ENCODE results near the gene ANGPTL4.
"Not testable (repeated sequence)": the region's sequence is repeated elsewhere in the genome, so short reads cannot be mapped to it uniquely, and the experiment has no call there.

Gene ANGPTL4

GRCh38 chr19:8391198-8392016, 27.5 kb downstream of the ANGPTL4 start:
- DNase-seq, result no peak

GRCh38 chr19:8392017-8392591, 28.1 kb downstream of the ANGPTL4 start:
- DNase-seq, result no peak

DNA sequence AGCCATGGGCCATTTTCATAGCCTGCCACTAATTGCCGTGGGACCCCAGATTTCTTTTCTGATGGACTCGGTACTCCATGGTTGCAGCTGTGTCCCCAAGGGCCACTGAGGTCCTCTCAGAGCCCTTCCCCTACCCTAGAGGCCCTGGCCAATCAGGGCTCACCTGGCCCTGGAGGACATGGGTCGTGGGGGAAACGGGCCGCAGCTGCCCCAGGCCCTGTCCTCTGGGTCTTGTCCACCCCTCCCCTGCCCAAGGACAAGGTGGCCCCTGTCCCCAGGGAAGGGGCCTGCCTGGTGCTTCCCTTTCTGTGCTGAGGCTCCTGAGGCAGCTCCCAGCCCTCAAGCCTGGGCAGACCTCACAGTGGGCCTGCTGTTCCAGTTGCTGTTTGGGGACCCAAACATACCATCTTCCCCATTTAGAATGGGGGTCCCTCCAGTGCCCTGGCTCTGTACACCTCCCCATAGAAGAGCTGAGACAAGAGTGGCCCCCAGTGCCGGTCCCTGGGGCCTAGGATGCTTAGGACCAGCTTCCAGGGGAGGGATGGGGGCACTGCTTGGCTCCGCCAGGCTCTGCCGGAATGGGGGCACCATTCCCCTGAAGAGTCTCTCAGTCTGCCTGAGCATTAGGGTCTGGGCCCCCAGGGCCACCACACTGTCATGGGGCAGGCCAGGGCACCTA, 29.4 kb downstream of the ANGPTL4 start:
- DNase-seq, result no peak

- no peak for DNase-seq
Measured at GRCh38 chr19:8393871-8394250, 29.9 kb downstream of the ANGPTL4 start.

DNA sequence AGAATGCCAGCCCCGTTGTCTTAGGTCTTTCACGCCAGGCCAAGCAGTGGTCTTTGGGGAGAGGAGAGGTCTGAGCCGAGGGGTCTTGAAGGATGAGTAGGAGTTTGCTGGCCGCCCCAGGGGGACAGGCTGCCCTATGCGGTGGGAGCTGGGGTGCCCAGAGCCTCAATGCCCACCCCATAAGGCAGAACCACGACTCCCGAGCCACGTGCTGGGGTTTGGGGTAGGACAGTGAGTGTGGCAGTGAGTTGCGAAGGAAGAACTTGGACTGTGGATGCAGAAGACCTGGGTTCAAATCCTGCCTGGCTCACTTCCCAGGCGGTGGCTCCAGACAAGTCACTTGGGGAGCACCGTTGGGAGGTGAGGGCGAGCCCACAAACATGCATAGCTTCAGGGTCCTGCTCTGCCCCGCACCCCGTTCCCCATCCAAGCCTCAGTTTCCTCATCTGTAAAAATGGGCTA, 31.7 kb downstream of the ANGPTL4 start:
- DNase-seq, result no peak

- DNase-seq, result no peak
Measured at GRCh38 chr19:8396185-8396562, 32.2 kb downstream of the ANGPTL4 start.

DNA sequence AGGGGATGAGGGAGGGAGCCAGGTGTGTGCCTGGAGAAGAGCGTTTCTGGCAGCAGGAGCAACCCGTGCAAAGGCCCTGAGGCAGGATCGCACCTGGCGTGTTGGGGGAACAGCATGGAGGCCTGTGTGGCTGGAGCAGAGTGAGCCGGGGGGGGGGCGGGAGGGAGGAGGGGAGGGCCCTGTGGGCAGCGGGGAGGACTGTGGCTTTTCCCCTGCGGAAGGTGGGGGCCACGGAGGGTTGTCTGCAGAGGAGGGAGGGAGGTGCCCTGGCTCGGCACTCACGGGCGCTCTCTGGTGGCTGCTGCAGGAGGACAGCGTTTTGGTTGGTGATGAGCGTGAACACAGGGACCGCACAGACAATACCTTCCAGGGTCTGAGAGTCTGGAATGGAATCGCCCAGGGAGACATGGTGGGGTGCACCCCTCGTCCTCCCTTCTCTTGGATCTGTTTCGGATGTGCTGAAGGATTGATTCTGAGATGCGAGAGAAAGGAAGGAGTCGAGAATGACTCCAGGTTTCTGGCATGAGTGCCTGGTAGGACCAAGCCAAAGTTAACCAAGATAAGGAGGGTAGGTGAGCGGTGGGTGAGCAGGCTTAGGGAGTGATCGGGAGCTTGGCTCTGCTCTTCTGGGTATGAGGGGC, 32.7 kb downstream of the ANGPTL4 start:
- DNase-seq, result no peak

GRCh38 chr19:8397271-8397670, 33.3 kb downstream of the ANGPTL4 start:
- DNase-seq, result no peak

GRCh38 chr19:8397746-8398310, 33.9 kb downstream of the ANGPTL4 start:
- no peak for DNase-seq

GRCh38 chr19:8398311-8398771, 34.4 kb downstream of the ANGPTL4 start:
- no peak for DNase-seq

DNA sequence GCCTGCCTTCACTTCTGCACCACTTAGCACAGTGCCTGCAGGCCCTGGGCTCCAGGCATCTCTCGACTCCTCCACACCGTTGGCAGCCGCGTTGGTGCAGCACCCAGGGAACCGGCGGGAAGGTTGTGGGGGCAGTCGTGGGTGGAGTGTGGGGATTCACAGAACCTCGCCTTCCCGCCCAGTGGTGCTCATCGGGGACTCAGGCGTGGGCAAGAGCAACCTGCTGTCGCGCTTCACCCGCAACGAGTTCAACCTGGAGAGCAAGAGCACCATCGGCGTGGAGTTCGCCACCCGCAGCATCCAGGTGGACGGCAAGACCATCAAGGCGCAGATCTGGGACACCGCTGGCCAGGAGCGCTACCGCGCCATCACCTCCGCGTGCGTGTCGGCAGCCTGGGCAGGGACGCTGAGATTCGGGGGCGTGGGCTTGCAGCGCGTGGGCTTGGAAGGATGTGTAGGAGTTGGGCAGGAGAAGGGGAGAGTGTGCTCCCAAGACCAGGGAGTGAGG, 35.8 kb downstream of the ANGPTL4 start:
- DNase-seq, result no peak

GRCh38 chr19:8401981-8402411, 38.0 kb downstream of the ANGPTL4 start:
- no peak for DNase-seq

DNA sequence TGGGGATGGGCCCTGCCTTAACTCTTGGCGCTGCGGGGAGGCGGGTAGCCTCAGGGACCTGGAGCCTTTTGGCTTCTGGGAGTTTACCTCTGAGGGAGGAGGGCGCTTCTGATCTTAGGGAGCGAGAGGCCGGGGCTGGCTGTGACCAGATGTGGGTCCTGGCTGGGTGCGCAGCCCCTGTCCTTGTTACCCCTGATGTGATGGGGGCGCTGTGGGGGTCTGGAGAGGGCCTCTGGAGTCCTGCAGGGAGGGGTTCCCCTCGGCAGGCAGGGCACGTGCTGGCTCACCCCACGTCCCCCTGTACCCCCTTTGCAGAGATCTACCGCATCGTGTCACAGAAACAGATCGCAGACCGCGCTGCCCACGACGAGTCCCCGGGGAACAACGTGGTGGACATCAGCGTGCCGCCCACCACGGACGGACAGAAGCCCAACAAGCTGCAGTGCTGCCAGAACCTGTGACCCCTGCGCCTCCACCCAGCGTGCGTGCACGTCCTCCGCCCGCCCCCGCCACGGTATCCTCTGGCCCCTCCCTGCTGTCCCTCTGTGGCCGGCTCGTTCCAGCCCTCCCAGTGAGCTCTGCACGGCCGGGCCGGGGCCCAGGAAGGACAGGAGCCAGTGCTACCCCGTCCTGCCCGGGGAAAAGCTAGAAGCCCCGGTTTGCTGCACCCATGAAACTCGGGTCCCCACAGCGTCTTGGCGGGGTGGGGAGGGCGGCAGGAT, 39.3 kb downstream of the ANGPTL4 start:
- no peak for DNase-seq

- no peak for DNase-seq
Measured at GRCh38 chr19:8403820-8404109, 39.8 kb downstream of the ANGPTL4 start.

DNA sequence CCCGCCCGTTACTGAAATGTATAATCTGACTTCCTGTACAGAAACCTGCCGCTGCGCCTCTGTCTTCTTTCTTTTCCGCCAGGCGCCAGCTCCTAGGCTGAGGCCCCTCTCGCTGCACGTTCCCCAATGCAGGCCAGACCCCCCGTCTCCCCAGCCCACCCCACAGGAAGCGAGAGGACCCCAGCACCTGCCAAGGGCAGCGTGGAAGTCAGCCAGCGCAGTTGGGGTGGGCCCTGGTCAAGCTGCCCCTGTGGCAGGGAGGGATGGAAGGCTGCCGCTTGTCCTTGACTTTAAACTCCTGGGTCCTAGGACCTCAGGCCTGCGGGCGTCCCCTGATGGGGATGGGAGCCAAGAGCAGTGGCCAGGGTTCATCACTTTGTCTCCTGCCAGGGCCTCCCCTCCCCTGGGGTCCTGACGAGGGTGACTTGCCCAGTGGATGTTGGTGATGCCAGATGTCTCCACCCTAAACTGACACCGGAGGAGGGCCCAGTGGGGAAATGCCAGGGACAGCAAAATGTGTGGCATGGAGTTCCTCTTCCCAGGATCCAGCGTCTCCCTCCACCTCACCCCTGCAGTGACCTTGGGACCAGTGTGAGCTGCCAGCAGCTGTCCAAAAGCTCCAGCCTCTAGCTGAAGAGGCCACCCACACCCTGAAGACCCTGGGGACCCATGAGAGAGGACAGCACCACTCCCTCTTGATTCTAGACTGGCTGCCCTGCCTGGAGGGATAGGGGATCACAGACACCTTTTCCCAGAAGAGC, 40.6 kb downstream of the ANGPTL4 start:
- no peak for DNase-seq

GRCh38 chr19:8410718-8411117, 46.8 kb downstream of the ANGPTL4 start:
- DNase-seq, result not testable (repeated sequence)

GRCh38 chr19:8412783-8413628, 49.1 kb downstream of the ANGPTL4 start, which contains the start of gene MARCHF2:
Gene MARCHF2, plus strand, starts transcription at chr19:8413305. Its CDS starts 8,536 bp downstream, at chr19:8421841.
- peak; percentile 97 for DNase-seq

- DNase-seq, result no peak
Measured at GRCh38 chr19:8413629-8413995, 49.7 kb downstream of the ANGPTL4 start.

GRCh38 chr19:8416796-8417195, 52.8 kb downstream of the ANGPTL4 start:
- no peak for DNase-seq

All from NCI-H2029 (cell line).